ENCODE data around the gene RPS6KA2. TPM values are rescaled to one million over a fixed set of nuclear protein-coding genes. Genes with fewer than 3 reads are reported as not detected.

RPS6KA2 gene
- polyA plus RNA-seq, 1 donor (not counting 4 experiments of a cell fraction or from before 2014, with no cell fraction given): 8.2 TPM

- no peak for FAIRE-seq
- dilution Hi-C loops (cut with MboI; ENCODE audit: extremely low pct_ligation_motif_present, low sequenced_read_pairs): no loop called here
- H2AFZ ChIP-seq (ENCODE audit: control insufficient read depth, low read length): no peak overlapping the region
- no peaks in the 10 kb centered on the region for H4K20me1 ChIP-seq (ENCODE audit: control insufficient read depth, extremely low read depth, insufficient read depth, low read length)
- no peaks in the 10 kb centered on the region for H3K36me3 ChIP-seq (ENCODE audit: control insufficient read depth in 2 of 2, extremely low read depth in 1 of 2, insufficient read depth in 2 of 2, low read length in 2 of 2)
- no peak overlapping the region for H3K4me3 ChIP-seq (ENCODE audit: control insufficient read depth in 2 of 3, extremely low read depth in 1 of 3, insufficient read depth in 2 of 3, low read depth in 1 of 3, low read length in 3 of 3)
- DNase-seq (ENCODE audit: low read depth, low spot score): no peak
- no peak overlapping the region for H3K9ac ChIP-seq (ENCODE audit: control insufficient read depth, extremely low read depth, insufficient read depth, low read length)
- no peaks in the 10 kb centered on the region for H3K79me2 ChIP-seq (ENCODE audit: control insufficient read depth, insufficient read depth, low read length)
- H3K27ac ChIP-seq (ENCODE audit: control insufficient read depth, insufficient read depth, low read length): no peak overlapping the region
- H3K9me1 ChIP-seq (ENCODE audit: control insufficient read depth, extremely low read depth, insufficient read depth, low read length): no peaks in the 10 kb centered on the region
- no peak for TF ChIP-seq CTCF (optimal IDR thresholded peaks at IDR 0.05 in 1 of 3, IDR thresholded peaks at IDR 0.05 in 1 of 3, conservative IDR thresholded peaks at IDR 0.05 in 1 of 3; ENCODE audit: extremely low read depth in 1 of 3, insufficient read depth in 2 of 3, low read length in 3 of 3)
- no peak for TF ChIP-seq EZH2 (IDR thresholded peaks at IDR 0.05; ENCODE audit: low read length)
- H3K27me3 ChIP-seq (ENCODE audit: control insufficient read depth, extremely low read depth, insufficient read depth, low read length): no peaks in the 10 kb centered on the region
- no peak overlapping the region for H3K4me2 ChIP-seq (ENCODE audit: control insufficient read depth, extremely low read depth, insufficient read depth, low read depth, low read length)
- no peaks in the 10 kb centered on the region for H3K4me1 ChIP-seq (ENCODE audit: control insufficient read depth, extremely low read depth, insufficient read depth, low read length)
- H3K9me3 ChIP-seq (ENCODE audit: control insufficient read depth, low read depth, low read length): no peaks in the 10 kb centered on the region
These were observed 187.5 kb downstream of the RPS6KA2 start for GRCh38 chr6:166439366-166440091.

GRCh38 chr6:166438211-166438861, 188.7 kb downstream of the RPS6KA2 start:
- H3K27me3 ChIP-seq (ENCODE audit: control insufficient read depth, extremely low read depth, insufficient read depth, low read length): no peaks in the 10 kb centered on the region
- H3K4me3 ChIP-seq (ENCODE audit: control insufficient read depth in 2 of 3, extremely low read depth in 1 of 3, insufficient read depth in 2 of 3, low read depth in 1 of 3, low read length in 3 of 3): no peak overlapping the region
- no peak overlapping the region for H3K27ac ChIP-seq (ENCODE audit: control insufficient read depth, insufficient read depth, low read length)
- dilution Hi-C loops (cut with MboI; ENCODE audit: extremely low pct_ligation_motif_present, low sequenced_read_pairs): no loop called here
- no peak overlapping the region for H2AFZ ChIP-seq (ENCODE audit: control insufficient read depth, low read length)
- TF ChIP-seq EZH2 (IDR thresholded peaks at IDR 0.05; ENCODE audit: low read length) (no peak), CTCF (optimal IDR thresholded peaks at IDR 0.05 in 1 of 3, IDR thresholded peaks at IDR 0.05 in 1 of 3, conservative IDR thresholded peaks at IDR 0.05 in 1 of 3; ENCODE audit: extremely low read depth in 1 of 3, insufficient read depth in 2 of 3, low read length in 3 of 3) (no peak)
- DNase-seq (ENCODE audit: low read depth, low spot score) (no peak), FAIRE-seq (no peak)
- no peaks in the 10 kb centered on the region for H3K79me2 ChIP-seq (ENCODE audit: control insufficient read depth, insufficient read depth, low read length)
- no peaks in the 10 kb centered on the region for H4K20me1 ChIP-seq (ENCODE audit: control insufficient read depth, extremely low read depth, insufficient read depth, low read length)
- no peak overlapping the region for H3K4me2 ChIP-seq (ENCODE audit: control insufficient read depth, extremely low read depth, insufficient read depth, low read depth, low read length)
- no peak overlapping the region for H3K9ac ChIP-seq (ENCODE audit: control insufficient read depth, extremely low read depth, insufficient read depth, low read length)
- no peaks in the 10 kb centered on the region for H3K9me1 ChIP-seq (ENCODE audit: control insufficient read depth, extremely low read depth, insufficient read depth, low read length)
- no peaks in the 10 kb centered on the region for H3K9me3 ChIP-seq (ENCODE audit: control insufficient read depth, low read depth, low read length)
- no peaks in the 10 kb centered on the region for H3K4me1 ChIP-seq (ENCODE audit: control insufficient read depth, extremely low read depth, insufficient read depth, low read length)
- H3K36me3 ChIP-seq (ENCODE audit: control insufficient read depth in 2 of 2, extremely low read depth in 1 of 2, insufficient read depth in 2 of 2, low read length in 2 of 2): no peaks in the 10 kb centered on the region
